HG02798 (cell line): ENCODE results near the gene HS3ST1.
"Not testable (repeated sequence)": the region's sequence is repeated elsewhere in the genome, so short reads cannot be mapped to it uniquely, and the experiment has no call there.

Experiments used
- ATAC-seq: cut with Tn5 transposase; IDR thresholded peaks from one replicate; pipeline ENCODE4 v1.9.1; 2021; ENCODE audit warnings: mild to moderate bottlenecking; ENCODE audit not compliant: unreplicated experiment, poor library complexity

HS3ST1 gene

GRCh38 chr4:11408233-11408967, 20.3 kb downstream of the HS3ST1 start:
- ATAC-seq: no peak

GRCh38 chr4:11407551-11407950, 21.1 kb downstream of the HS3ST1 start:
- ATAC-seq: no peak

- ATAC-seq: no peak
These were observed 24.3 kb downstream of the HS3ST1 start for GRCh38 chr4:11404431-11404830.

- ATAC-seq: peak; percentile 52
These were observed 26.5 kb downstream of the HS3ST1 start for GRCh38 chr4:11402192-11402591.

GRCh38 chr4:11399461-11399971, 29.2 kb downstream of the HS3ST1 start:
- no peak for ATAC-seq

- peak; percentile 70 for ATAC-seq
These were observed 30.7 kb downstream of the HS3ST1 start for GRCh38 chr4:11397819-11398610.

GRCh38 chr4:11397146-11397545, 31.5 kb downstream of the HS3ST1 start:
- no peak for ATAC-seq

GRCh38 chr4:11393551-11393950, 35.1 kb downstream of the HS3ST1 start:
- no peak for ATAC-seq

- ATAC-seq: not testable (repeated sequence)
These were observed 44.6 kb downstream of the HS3ST1 start for GRCh38 chr4:11384072-11384471.

- ATAC-seq: no peak
These were observed 52.1 kb downstream of the HS3ST1 start for GRCh38 chr4:11376571-11376970.

GRCh38 chr4:11376146-11376545, 52.5 kb downstream of the HS3ST1 start:
- no peak for ATAC-seq

- no peak for ATAC-seq
These were observed 60.0 kb downstream of the HS3ST1 start for GRCh38 chr4:11368701-11369115.

GRCh38 chr4:11367371-11367770, 61.3 kb downstream of the HS3ST1 start:
- no peak for ATAC-seq

GRCh38 chr4:11366859-11367258, 61.8 kb downstream of the HS3ST1 start:
- ATAC-seq: no peak

- no peak for ATAC-seq
These were observed 63.7 kb downstream of the HS3ST1 start for GRCh38 chr4:11365039-11365438.

- ATAC-seq: no peak
These were observed 69.1 kb downstream of the HS3ST1 start for GRCh38 chr4:11359591-11359990.

GRCh38 chr4:11355226-11355625, 73.5 kb downstream of the HS3ST1 start:
- no peak for ATAC-seq

GRCh38 chr4:11354531-11354930, 74.2 kb downstream of the HS3ST1 start:
- ATAC-seq: no peak

- ATAC-seq: no peak
These were observed 80.1 kb downstream of the HS3ST1 start for GRCh38 chr4:11348449-11349088.

- ATAC-seq: no peak
These were observed 83.8 kb downstream of the HS3ST1 start for GRCh38 chr4:11344916-11345315.

- no peak for ATAC-seq
These were observed 85.2 kb downstream of the HS3ST1 start for GRCh38 chr4:11343536-11343935.
